Measurements from ENCODE around the gene ROS1.

The ROS1 gene

DNA sequence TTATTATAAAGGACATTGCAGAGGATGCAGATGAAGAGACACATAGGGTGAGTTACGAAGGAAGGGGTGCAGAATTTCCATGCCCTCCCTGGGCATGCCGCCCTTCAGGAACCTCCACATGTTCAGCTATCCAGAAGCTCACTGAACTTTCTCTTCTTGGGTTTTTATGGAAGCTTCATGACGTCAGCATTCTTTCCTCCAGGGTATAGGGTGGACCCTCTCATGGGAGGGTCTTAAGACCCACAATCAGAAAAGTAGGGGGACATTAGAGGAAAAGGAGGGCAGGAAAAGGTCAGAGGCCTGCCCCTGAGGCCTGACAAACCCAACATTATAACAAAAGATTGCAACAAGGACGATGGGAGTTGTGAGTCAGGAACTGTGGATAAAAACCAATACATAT, 42.1 kb upstream of the ROS1 start:
- no peak overlapping the region for H3K4me3 ChIP-seq (ENCODE audit: low read depth, low read length)
- DNase-seq (ENCODE audit: low read depth), result no peak
- TF ChIP-seq, protein P1, sequence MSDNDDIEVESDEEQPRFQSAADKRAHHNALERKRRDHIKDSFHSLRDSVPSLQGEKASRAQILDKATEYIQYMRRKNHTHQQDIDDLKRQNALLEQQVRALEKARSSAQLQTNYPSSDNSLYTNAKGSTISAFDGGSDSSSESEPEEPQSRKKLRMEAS (IDR thresholded peaks at IDR 0.05; ENCODE audit: low read depth, low read length), result no peak
- TF ChIP-seq POLR2A (IDR thresholded peaks at IDR 0.05; ENCODE audit: extremely low read depth, insufficient read length), result no peak
- TF ChIP-seq MYC (IDR thresholded peaks at IDR 0.05; ENCODE audit: low read depth, low read length), result no peak
- TF ChIP-seq, protein P2, sequence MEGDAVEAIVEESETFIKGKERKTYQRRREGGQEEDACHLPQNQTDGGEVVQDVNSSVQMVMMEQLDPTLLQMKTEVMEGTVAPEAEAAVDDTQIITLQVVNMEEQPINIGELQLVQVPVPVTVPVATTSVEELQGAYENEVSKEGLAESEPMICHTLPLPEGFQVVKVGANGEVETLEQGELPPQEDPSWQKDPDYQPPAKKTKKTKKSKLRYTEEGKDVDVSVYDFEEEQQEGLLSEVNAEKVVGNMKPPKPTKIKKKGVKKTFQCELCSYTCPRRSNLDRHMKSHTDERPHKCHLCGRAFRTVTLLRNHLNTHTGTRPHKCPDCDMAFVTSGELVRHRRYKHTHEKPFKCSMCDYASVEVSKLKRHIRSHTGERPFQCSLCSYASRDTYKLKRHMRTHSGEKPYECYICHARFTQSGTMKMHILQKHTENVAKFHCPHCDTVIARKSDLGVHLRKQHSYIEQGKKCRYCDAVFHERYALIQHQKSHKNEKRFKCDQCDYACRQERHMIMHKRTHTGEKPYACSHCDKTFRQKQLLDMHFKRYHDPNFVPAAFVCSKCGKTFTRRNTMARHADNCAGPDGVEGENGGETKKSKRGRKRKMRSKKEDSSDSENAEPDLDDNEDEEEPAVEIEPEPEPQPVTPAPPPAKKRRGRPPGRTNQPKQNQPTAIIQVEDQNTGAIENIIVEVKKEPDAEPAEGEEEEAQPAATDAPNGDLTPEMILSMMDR (IDR thresholded peaks at IDR 0.05; ENCODE audit: low read depth, low read length), result no peak

DNA sequence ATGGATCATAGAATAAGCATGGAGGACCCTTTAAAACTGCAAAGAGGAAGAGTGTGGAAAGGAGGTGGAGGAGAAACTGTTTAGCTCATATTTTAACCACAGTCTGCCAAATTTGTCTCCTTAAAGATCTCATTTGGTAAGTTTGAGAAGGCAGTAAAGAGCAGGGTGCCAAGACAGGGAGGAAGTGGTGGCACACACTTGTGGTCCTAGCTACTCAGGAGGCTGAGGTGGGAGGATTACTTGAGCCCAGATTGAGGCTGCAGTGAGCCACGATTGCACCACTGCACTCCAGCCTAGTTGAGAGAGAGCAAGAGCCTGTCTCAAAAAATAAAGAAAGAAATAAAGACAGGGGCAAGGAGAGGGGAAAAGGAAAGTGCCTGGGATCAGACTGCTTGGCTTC, 39.9 kb upstream of the ROS1 start:
- TF ChIP-seq, protein P2 (IDR thresholded peaks at IDR 0.05; ENCODE audit: low read depth, low read length), result no peak
- TF ChIP-seq POLR2A (IDR thresholded peaks at IDR 0.05; ENCODE audit: extremely low read depth, insufficient read length) (no peak), MYC (IDR thresholded peaks at IDR 0.05; ENCODE audit: low read depth, low read length) (no peak)
- TF ChIP-seq, protein P1 (IDR thresholded peaks at IDR 0.05; ENCODE audit: low read depth, low read length), result no peak
- DNase-seq (ENCODE audit: low read depth), result peak; percentile 66
- H3K4me3 ChIP-seq (ENCODE audit: low read depth, low read length), result no peak overlapping the region

DNA sequence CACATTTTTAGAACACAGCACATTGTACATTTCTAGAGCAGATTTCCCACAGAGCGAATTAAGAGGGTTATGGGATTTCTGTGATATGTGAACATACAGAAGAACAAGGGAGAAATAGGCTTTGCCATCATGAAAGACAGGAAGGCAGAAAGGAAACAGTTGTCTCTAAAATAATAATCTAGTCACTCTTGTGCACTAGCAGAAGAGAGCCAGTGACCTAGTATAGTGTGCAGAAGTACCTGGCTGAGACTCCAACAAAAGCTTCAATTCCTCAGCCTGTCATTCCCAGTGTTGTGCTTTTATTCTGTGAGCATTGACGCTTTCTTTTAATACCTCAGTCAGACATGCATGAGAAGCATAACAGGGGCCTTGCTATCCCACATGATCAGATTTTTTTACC, 39.0 kb upstream of the ROS1 start:
- no peak for DNase-seq (ENCODE audit: low read depth)
- TF ChIP-seq POLR2A (IDR thresholded peaks at IDR 0.05; ENCODE audit: extremely low read depth, insufficient read length) (no peak), MYC (IDR thresholded peaks at IDR 0.05; ENCODE audit: low read depth, low read length) (no peak)
- TF ChIP-seq, protein P2 (IDR thresholded peaks at IDR 0.05; ENCODE audit: low read depth, low read length), result no peak
- TF ChIP-seq, protein P1 (IDR thresholded peaks at IDR 0.05; ENCODE audit: low read depth, low read length), result no peak
- no peak overlapping the region for H3K4me3 ChIP-seq (ENCODE audit: low read depth, low read length)

DNA sequence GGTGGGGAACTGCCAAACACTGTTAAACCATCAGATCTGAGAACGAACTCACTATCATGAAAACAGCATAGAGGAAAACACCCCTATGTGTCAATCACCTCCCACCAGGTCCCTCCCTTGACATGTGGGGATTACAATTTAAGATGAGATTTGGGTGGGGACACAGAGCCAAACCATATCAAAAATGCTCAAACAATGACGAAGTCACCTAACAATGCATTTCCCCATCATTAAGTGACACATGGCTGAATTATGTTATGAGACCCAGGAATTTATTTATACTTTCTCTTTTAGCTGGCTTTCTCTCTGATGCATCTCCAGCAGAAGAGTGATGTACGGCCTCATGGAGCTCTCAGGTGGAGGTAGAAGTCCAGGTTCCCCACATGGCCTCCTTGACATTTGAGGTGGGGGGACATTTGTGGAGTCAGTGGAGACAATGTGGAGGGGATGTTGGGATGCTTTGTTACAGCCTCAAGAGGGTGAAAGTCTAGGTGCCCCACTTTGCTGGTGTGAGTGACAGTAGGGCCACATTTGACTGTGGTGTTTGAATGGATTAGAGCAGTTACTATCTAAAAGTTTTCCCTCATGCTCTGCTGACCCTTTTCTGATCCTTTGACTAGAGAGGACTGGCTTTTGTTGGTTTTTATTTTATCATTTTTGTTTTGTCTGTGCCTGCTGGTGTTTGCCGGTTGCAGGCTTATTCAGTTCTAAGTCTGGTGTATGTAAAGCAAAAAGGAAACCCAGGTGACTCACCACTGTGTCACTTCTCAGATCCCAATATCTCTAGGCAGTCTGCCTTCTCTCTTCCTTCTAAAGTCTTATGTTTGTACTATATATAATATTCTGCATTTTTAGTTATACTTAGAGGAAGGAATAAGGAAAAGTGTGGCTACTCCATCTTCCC, 38.3 kb upstream of the ROS1 start:
- TF ChIP-seq POLR2A (IDR thresholded peaks at IDR 0.05; ENCODE audit: extremely low read depth, insufficient read length), result no peak
- TF ChIP-seq, protein P1 (IDR thresholded peaks at IDR 0.05; ENCODE audit: low read depth, low read length), result no peak
- TF ChIP-seq, protein P2 (IDR thresholded peaks at IDR 0.05; ENCODE audit: low read depth, low read length), result no peak
- TF ChIP-seq MYC (IDR thresholded peaks at IDR 0.05; ENCODE audit: low read depth, low read length), result no peak
- DNase-seq (ENCODE audit: low read depth), result peak; percentile 39
- H3K4me3 ChIP-seq (ENCODE audit: low read depth, low read length), result no peak overlapping the region

DNA sequence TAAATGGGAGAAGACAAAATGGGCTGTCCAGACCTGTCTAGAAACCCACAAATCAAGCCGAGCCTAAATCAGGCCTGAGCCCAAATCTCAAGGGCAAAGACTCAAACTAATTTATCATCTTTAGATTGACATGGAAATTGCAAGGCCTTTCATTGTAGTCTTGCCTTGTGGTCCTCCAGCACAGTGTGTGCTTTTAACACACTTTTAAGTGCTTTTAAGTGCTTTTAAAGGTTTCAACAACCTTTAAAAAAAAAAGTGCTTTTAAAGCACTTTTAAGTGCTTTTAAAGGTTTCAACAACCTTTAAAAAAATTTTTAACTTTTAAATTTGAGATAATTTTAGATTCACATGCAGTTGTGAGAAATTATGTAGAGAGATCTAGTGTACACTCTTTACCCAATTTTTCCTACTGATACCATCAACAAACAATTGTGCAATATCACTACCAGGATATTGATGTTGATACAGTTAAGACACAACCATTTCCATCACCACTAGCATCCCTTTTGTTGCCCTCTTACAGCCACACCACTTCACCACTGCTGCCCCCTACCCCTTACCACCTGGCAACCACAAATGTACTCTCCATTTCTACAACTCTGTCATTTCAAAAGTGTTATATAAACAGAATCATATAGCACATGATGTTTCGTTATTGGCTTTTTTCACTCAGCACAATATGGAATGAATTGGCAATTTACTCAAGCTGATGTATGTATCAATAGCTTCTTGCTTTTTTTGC, 33.6 kb upstream of the ROS1 start:
- TF ChIP-seq POLR2A (IDR thresholded peaks at IDR 0.05; ENCODE audit: extremely low read depth, insufficient read length) (no peak), MYC (IDR thresholded peaks at IDR 0.05; ENCODE audit: low read depth, low read length) (no peak)
- TF ChIP-seq, protein P1 (IDR thresholded peaks at IDR 0.05; ENCODE audit: low read depth, low read length), result no peak
- TF ChIP-seq, protein P2 (IDR thresholded peaks at IDR 0.05; ENCODE audit: low read depth, low read length), result no peak
- no peak for DNase-seq (ENCODE audit: low read depth)
- no peak overlapping the region for H3K4me3 ChIP-seq (ENCODE audit: low read depth, low read length)

Measured in NB4 (cell line).